Measurements from ENCODE around the gene SEMA5A. TPM values are rescaled to one million over a fixed set of nuclear protein-coding genes. Genes with fewer than 3 reads are reported as not detected.
"Not testable (repeated sequence)": the region's sequence is repeated elsewhere in the genome, so short reads cannot be mapped to it uniquely, and the experiment has no call there.

Gene SEMA5A
- total RNA-seq, 1 experiment from 2014 or later = 9.3 TPM

DNA sequence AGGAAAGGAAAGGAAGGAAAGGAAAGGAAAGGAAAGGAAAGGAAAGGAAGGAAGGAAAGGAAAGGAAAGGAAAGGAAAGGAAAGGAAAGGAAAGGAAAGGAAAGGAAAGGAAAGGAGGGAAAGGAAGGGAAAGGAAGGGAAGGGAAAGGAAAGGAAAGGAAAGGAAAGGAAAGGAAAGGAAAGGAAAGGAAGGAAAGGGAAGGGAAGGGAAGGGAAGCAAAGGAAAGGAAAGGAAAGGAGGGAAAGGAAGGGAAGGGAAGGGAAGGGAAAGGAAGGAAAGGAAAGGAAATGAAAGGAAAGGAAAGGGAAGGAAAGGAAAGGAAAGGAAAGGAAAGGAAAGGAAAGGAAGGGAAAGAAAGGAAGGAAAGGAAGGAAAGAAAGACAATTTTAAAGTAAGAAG is 192.8 kb downstream of the SEMA5A start:
- H3K27ac Mint-ChIP-seq = not testable (repeated sequence)

DNA sequence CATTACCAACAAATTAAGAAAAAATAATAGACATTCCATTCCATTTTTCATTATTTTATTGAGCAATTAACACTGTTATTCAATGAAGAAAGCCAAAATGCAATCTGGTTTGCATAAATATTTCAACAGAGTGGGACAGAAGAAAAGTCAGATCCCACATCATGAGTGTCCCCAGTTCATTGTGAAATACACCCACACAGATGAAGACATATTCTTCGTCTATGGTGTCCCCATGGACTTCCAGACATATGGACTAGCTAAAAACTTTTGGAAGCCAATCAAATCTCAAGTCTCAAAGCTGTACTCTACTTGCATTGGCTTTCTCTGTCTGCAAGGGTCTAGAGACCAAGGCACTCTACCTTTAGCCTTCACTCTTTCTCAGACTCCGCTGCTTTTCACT is 194.3 kb downstream of the SEMA5A start:
- no peak for ATAC-seq
- no peak overlapping the region for H3K4me3 Mint-ChIP-seq
- no peaks in the 10 kb centered on the region for H3K4me1 Mint-ChIP-seq
- no peak for DNase-seq (ENCODE audit: low spot score)
- no peaks in the 10 kb centered on the region for H3K9me3 Mint-ChIP-seq
- H3K27ac Mint-ChIP-seq = no peak overlapping the region
- no peaks in the 10 kb centered on the region for H3K27me3 Mint-ChIP-seq (ENCODE audit: low read depth)
- ChIA-PET CTCF (no interaction called here), POLR2A (no interaction called here)
- H3K36me3 Mint-ChIP-seq = no peaks in the 10 kb centered on the region
- TF ChIP-seq KAT7 (CRISPR knock-in tag; IDR thresholded peaks at IDR 0.05; ENCODE audit: borderline replicate concordance) (no peak), SOX15 (CRISPR knock-in tag; IDR thresholded peaks at IDR 0.05) (no peak), GRHL2 (CRISPR knock-in tag; IDR thresholded peaks at IDR 0.05; ENCODE audit: insufficient replicate concordance, severe bottlenecking) (no peak), ZNF423 (CRISPR knock-in tag; IDR thresholded peaks at IDR 0.05) (no peak), ZNF416 (CRISPR knock-in tag; IDR thresholded peaks at IDR 0.05) (no peak), ZNF232 (CRISPR knock-in tag; IDR thresholded peaks at IDR 0.05) (no peak), EMX1 (CRISPR knock-in tag; IDR thresholded peaks at IDR 0.05) (no peak), CREB1 (CRISPR knock-in tag; IDR thresholded peaks at IDR 0.05) (no peak), ZNF138 (CRISPR knock-in tag; conservative IDR thresholded peaks at IDR 0.05) (no peak), IRF2 (CRISPR knock-in tag; IDR thresholded peaks at IDR 0.05; ENCODE audit: borderline replicate concordance, low read depth) (no peak), NFATC4 (CRISPR knock-in tag; IDR thresholded peaks at IDR 0.05) (no peak)
- TF ChIP-seq, protein P1, sequence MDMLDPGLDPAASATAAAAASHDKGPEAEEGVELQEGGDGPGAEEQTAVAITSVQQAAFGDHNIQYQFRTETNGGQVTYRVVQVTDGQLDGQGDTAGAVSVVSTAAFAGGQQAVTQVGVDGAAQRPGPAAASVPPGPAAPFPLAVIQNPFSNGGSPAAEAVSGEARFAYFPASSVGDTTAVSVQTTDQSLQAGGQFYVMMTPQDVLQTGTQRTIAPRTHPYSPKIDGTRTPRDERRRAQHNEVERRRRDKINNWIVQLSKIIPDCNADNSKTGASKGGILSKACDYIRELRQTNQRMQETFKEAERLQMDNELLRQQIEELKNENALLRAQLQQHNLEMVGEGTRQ (CRISPR knock-in tag; IDR thresholded peaks at IDR 0.05) = no peak
- TF ChIP-seq, protein P2, sequence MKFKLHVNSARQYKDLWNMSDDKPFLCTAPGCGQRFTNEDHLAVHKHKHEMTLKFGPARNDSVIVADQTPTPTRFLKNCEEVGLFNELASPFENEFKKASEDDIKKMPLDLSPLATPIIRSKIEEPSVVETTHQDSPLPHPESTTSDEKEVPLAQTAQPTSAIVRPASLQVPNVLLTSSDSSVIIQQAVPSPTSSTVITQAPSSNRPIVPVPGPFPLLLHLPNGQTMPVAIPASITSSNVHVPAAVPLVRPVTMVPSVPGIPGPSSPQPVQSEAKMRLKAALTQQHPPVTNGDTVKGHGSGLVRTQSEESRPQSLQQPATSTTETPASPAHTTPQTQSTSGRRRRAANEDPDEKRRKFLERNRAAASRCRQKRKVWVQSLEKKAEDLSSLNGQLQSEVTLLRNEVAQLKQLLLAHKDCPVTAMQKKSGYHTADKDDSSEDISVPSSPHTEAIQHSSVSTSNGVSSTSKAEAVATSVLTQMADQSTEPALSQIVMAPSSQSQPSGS (CRISPR knock-in tag; IDR thresholded peaks at IDR 0.05; ENCODE audit: borderline replicate concordance, low read depth) = no peak
- TF ChIP-seq, protein P3, sequence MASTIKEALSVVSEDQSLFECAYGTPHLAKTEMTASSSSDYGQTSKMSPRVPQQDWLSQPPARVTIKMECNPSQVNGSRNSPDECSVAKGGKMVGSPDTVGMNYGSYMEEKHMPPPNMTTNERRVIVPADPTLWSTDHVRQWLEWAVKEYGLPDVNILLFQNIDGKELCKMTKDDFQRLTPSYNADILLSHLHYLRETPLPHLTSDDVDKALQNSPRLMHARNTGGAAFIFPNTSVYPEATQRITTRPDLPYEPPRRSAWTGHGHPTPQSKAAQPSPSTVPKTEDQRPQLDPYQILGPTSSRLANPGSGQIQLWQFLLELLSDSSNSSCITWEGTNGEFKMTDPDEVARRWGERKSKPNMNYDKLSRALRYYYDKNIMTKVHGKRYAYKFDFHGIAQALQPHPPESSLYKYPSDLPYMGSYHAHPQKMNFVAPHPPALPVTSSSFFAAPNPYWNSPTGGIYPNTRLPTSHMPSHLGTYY (CRISPR knock-in tag; IDR thresholded peaks at IDR 0.05) = no peak
- TF ChIP-seq, protein P4, sequence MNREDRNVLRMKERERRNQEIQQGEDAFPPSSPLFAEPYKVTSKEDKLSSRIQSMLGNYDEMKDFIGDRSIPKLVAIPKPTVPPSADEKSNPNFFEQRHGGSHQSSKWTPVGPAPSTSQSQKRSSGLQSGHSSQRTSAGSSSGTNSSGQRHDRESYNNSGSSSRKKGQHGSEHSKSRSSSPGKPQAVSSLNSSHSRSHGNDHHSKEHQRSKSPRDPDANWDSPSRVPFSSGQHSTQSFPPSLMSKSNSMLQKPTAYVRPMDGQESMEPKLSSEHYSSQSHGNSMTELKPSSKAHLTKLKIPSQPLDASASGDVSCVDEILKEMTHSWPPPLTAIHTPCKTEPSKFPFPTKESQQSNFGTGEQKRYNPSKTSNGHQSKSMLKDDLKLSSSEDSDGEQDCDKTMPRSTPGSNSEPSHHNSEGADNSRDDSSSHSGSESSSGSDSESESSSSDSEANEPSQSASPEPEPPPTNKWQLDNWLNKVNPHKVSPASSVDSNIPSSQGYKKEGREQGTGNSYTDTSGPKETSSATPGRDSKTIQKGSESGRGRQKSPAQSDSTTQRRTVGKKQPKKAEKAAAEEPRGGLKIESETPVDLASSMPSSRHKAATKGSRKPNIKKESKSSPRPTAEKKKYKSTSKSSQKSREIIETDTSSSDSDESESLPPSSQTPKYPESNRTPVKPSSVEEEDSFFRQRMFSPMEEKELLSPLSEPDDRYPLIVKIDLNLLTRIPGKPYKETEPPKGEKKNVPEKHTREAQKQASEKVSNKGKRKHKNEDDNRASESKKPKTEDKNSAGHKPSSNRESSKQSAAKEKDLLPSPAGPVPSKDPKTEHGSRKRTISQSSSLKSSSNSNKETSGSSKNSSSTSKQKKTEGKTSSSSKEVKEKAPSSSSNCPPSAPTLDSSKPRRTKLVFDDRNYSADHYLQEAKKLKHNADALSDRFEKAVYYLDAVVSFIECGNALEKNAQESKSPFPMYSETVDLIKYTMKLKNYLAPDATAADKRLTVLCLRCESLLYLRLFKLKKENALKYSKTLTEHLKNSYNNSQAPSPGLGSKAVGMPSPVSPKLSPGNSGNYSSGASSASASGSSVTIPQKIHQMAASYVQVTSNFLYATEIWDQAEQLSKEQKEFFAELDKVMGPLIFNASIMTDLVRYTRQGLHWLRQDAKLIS (CRISPR knock-in tag; IDR thresholded peaks at IDR 0.05; ENCODE audit: borderline replicate concordance) = no peak
- TF ChIP-seq, protein P5, sequence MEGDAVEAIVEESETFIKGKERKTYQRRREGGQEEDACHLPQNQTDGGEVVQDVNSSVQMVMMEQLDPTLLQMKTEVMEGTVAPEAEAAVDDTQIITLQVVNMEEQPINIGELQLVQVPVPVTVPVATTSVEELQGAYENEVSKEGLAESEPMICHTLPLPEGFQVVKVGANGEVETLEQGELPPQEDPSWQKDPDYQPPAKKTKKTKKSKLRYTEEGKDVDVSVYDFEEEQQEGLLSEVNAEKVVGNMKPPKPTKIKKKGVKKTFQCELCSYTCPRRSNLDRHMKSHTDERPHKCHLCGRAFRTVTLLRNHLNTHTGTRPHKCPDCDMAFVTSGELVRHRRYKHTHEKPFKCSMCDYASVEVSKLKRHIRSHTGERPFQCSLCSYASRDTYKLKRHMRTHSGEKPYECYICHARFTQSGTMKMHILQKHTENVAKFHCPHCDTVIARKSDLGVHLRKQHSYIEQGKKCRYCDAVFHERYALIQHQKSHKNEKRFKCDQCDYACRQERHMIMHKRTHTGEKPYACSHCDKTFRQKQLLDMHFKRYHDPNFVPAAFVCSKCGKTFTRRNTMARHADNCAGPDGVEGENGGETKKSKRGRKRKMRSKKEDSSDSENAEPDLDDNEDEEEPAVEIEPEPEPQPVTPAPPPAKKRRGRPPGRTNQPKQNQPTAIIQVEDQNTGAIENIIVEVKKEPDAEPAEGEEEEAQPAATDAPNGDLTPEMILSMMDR (IDR thresholded peaks at IDR 0.05) = no peak
- TF ChIP-seq, protein P6, sequence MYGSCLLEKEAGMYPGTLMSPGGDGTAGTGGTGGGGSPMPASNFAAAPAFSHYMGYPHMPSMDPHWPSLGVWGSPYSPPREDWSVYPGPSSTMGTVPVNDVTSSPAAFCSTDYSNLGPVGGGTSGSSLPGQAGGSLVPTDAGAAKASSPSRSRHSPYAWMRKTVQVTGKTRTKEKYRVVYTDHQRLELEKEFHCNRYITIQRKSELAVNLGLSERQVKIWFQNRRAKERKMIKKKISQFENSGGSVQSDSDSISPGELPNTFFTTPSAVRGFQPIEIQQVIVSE (CRISPR knock-in tag; IDR thresholded peaks at IDR 0.05; ENCODE audit: borderline replicate concordance) = no peak
- TF ChIP-seq, protein P7, sequence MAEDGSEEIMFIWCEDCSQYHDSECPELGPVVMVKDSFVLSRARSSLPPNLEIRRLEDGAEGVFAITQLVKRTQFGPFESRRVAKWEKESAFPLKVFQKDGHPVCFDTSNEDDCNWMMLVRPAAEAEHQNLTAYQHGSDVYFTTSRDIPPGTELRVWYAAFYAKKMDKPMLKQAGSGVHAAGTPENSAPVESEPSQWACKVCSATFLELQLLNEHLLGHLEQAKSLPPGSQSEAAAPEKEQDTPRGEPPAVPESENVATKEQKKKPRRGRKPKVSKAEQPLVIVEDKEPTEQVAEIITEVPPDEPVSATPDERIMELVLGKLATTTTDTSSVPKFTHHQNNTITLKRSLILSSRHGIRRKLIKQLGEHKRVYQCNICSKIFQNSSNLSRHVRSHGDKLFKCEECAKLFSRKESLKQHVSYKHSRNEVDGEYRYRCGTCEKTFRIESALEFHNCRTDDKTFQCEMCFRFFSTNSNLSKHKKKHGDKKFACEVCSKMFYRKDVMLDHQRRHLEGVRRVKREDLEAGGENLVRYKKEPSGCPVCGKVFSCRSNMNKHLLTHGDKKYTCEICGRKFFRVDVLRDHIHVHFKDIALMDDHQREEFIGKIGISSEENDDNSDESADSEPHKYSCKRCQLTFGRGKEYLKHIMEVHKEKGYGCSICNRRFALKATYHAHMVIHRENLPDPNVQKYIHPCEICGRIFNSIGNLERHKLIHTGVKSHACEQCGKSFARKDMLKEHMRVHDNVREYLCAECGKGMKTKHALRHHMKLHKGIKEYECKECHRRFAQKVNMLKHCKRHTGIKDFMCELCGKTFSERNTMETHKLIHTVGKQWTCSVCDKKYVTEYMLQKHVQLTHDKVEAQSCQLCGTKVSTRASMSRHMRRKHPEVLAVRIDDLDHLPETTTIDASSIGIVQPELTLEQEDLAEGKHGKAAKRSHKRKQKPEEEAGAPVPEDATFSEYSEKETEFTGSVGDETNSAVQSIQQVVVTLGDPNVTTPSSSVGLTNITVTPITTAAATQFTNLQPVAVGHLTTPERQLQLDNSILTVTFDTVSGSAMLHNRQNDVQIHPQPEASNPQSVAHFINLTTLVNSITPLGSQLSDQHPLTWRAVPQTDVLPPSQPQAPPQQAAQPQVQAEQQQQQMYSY (CRISPR knock-in tag; IDR thresholded peaks at IDR 0.05) = no peak

More for the DNA sequence above, 192.8 kb downstream of the SEMA5A start:
- DNase-seq (ENCODE audit: low spot score); H3K4me1 Mint-ChIP-seq; POLR2A ChIA-PET; H3K4me3 Mint-ChIP-seq; CTCF ChIA-PET; H3K36me3 Mint-ChIP-seq; H3K27me3 Mint-ChIP-seq (ENCODE audit: low read depth); ATAC-seq; H3K9me3 Mint-ChIP-seq: not testable (repeated sequence)
- TF ChIP-seq, protein P8, sequence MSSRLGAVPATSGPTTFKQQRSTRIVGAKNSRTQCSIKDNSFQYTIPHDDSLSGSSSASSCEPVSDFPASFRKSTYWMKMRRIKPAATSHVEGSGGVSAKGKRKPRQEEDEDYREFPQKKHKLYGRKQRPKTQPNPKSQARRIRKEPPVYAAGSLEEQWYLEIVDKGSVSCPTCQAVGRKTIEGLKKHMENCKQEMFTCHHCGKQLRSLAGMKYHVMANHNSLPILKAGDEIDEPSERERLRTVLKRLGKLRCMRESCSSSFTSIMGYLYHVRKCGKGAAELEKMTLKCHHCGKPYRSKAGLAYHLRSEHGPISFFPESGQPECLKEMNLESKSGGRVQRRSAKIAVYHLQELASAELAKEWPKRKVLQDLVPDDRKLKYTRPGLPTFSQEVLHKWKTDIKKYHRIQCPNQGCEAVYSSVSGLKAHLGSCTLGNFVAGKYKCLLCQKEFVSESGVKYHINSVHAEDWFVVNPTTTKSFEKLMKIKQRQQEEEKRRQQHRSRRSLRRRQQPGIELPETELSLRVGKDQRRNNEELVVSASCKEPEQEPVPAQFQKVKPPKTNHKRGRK (CRISPR knock-in tag; IDR thresholded peaks at IDR 0.05; ENCODE audit: borderline replicate concordance) = 0 out of 2 replicates have a peak, but pooled peaks have one; percentile 21

Measured in WTC11 (cell line).